ENCODE results near the gene CCDC57.

The CCDC57 gene

GRCh38 chr17:82235056-82235774 is 22.6 kb upstream of the CCDC57 start:
- DNase-seq = no peak

GRCh38 chr17:82234211-82235055 is 21.8 kb upstream of the CCDC57 start:
- DNase-seq = no peak

GRCh38 chr17:82232876-82233785 is 20.5 kb upstream of the CCDC57 start:
- DNase-seq = no peak

GRCh38 chr17:82232322-82232820 is 19.7 kb upstream of the CCDC57 start:
- DNase-seq = no peak

GRCh38 chr17:82231562-82232321 is 19.1 kb upstream of the CCDC57 start:
- DNase-seq = peak; percentile 81

- DNase-seq = no peak
Measured at GRCh38 chr17:82231312-82231561, 18.6 kb upstream of the CCDC57 start.

- DNase-seq = peak; percentile 90
Measured at GRCh38 chr17:82230609-82231311, 18.1 kb upstream of the CCDC57 start.

- DNase-seq = peak; percentile 52
Measured at GRCh38 chr17:82229698-82230608, 17.3 kb upstream of the CCDC57 start.

GRCh38 chr17:82228842-82229697 is 16.4 kb upstream of the CCDC57 start, which contains the start of gene SLC16A3:
TSS of gene SLC16A3 (plus strand) at chr17:82229042. CDS start at chr17:82236009, 6,967 bp downstream.
- peak; percentile 79 for DNase-seq

- peak; percentile 69 for DNase-seq
Measured at GRCh38 chr17:82228278-82228841, 15.7 kb upstream of the CCDC57 start.

GRCh38 chr17:82227629-82228277 is 15.1 kb upstream of the CCDC57 start:
- peak; percentile 42 for DNase-seq

GRCh38 chr17:82226809-82227628 is 14.4 kb upstream of the CCDC57 start:
- DNase-seq = no peak

GRCh38 chr17:82226146-82226808 is 13.6 kb upstream of the CCDC57 start:
- no peak for DNase-seq

- no peak for DNase-seq
Measured at GRCh38 chr17:82225368-82226029, 12.9 kb upstream of the CCDC57 start.

- no peak for DNase-seq
Measured at GRCh38 chr17:82224666-82225065, 12.0 kb upstream of the CCDC57 start.

- no peak for DNase-seq
Measured at GRCh38 chr17:82223517-82223916, 10.9 kb upstream of the CCDC57 start.

Measured in femur (tissue), 1 donor.